Heart left ventricle (tissue), 16 donors: ENCODE results near the gene PANK1. TPM values are rescaled to one million over a fixed set of nuclear protein-coding genes. Genes with fewer than 3 reads are reported as not detected.
A peak's percentile ranks its signal among the peaks of the same experiment; 100 is the strongest.

Source experiments
- ATAC-seq, 4 donors: fragments of 200-7000 bp; cut with Tn5 transposase; one replicate each; pipeline ENCODE4 v1.9.1; 2020 to 2022; ENCODE audit warnings: moderate library complexity in 4 of 4, mild to moderate bottlenecking in 3 of 4, moderate number of reproducible peaks in 1 of 4
- DNase-seq, 5 donors: peaks; one replicate each; pipeline ENCODE4 v3.0.0-alpha.2; 2020
- H3K27ac ChIP-seq, 12 donors: fragments of 200-600 bp; sonication (generic) in 4 of 12; one replicate each; pipeline versions ENCODE4 v1.5.0 to v1.8.0; 2016 to 2022; ENCODE audit warnings: mild to moderate bottlenecking in 2 of 12
- H3K27me3 ChIP-seq, 9 donors: fragments of 200-600 bp; sonication (generic) in 2 of 9; one replicate each; pipeline versions ENCODE4 v1.5.1 to v1.8.0; 2016 to 2022; ENCODE audit warnings: mild to moderate bottlenecking in 3 of 9
- H3K36me3 ChIP-seq, 9 donors: fragments of 200-600 bp; sonication (generic) in 2 of 9; one replicate each; pipeline versions ENCODE4 v1.5.0 to v1.8.0; 2018 to 2022; ENCODE audit warnings: mild to moderate bottlenecking in 2 of 9
- H3K4me1 ChIP-seq, 12 donors: fragments of 200-600 bp; sonication (generic) in 4 of 12; one replicate each; pipeline versions ENCODE4 v1.5.0 to v1.8.0; 2016 to 2022; ENCODE audit warnings: mild to moderate bottlenecking in 3 of 12
- H3K4me3 ChIP-seq, 12 donors: fragments of 200-600 bp; sonication (generic) in 4 of 12; one replicate each; pipeline versions ENCODE4 v1.5.0 to v1.8.0; 2017 to 2022; ENCODE audit warnings: mild to moderate bottlenecking in 9 of 12, moderate library complexity in 4 of 12
- H3K9me3 ChIP-seq, 12 donors: fragments of 200-600 bp; sonication (generic) in 4 of 12; one replicate each; pipeline versions ENCODE4 v1.5.0 to v1.8.0; 2016 to 2022; ENCODE audit warnings: mild to moderate bottlenecking in 1 of 12
- CTCF ChIP-seq, 12 donors: fragments of 200-600 bp; sonication (generic) in 4 of 12; IDR thresholded peaks; one replicate each; pipeline versions ENCODE4 v1.5.0 to v1.8.0; 2018 to 2022; ENCODE audit warnings: antibody characterized with exemption in 12 of 12, mild to moderate bottlenecking in 5 of 12
- POLR2A ChIP-seq, 2 donors: fragments of 450-650 bp; IDR thresholded peaks; one replicate each; pipeline ENCODE4 v1.6.1; 2017; ENCODE audit warnings: antibody characterized with exemption in 2 of 2, mild to moderate bottlenecking in 2 of 2, moderate library complexity in 2 of 2
- WGBS, 4 donors: extraction: QIAGEN DNeasy Blood & Tissue Kit in 2 of 4; methylation state at CpG; one replicate each; pipeline versions ENCODE4 v1.1.5 to v1.1.7; 2013 to 2018; 5-methylcytosine and 5-hydroxymethylcytosine counted together
- intact Hi-C, 10 donors: fragments of 100-400 bp; cut with DNase I; formaldehyde crosslinking; loops; one replicate each; pipeline versions ENCODE4 v1.11.1 to v1.14.2; 2022
- polyA plus RNA-seq, 2 donors: library from polyadenylated mRNA; stranded (reverse); fragments of 200-250 nt; gene quantifications; one replicate each; pipeline ENCODE4 v1.2.3, GENCODE V29; 2013
- total RNA-seq, 9 donors: library from RNA; depleted of rRNA in 2 of 9; stranded (reverse); fragments of >200 nt in 2 of 9; fragmentation: NEBNext Ultra II Directional in 3 of 9; extraction: Animal tissue kit (Norgen Biotek cat#: 25700) in 3 of 9; gene quantifications; one replicate each; pipeline versions ENCODE4 v1.1.0 to v1.2.4, GENCODE V29; 2016 to 2023
- donor health status: ischemic (EF 13 %, LVEDD 7.1; RV severe dilation, severe dysfunction).
- donor health status: healthy with polysubstance abuse.
- donor health status: DM: no; HTN: yes; CAD: no.
- donor health status: DM: no; HTN: no; CAD: no.
- donor health status: ischemic (EF 25% LVEDD 6.9; RV normal size, moderate dysfunction).
- donor health status: ischemic (EF 25% LVEDD 5.7; RV mildly dilated, moderate dysfunction).
- donor health status: healthy.
- donor health status: DM: yes; HTN: yes; CAD: no.
- donor health status: ischemic (EF 35%, LVEDD 5.7; RV mildly dilated, moderate dysfunction).
- donor health status: nonischemic (EF 11% LVEDD 7.7; RV severe dilation, severe dysfunction).
- donor health status: DM: yes; HTN: yes; CAD: no.
- donor health status: PGD.
- donor health status: ischemic (EF 29% LVEDD 5.4; RV normal size, mild dysfunction).
- donor health status: nonischemic (EF 23%, LVEDD 6.1; RV moderate dilation, normal function).

PANK1 gene
- total and polyA plus RNA-seq, 11 donors: 3.6 to 24.7 (median 17.4) TPM

GRCh38 chr10:89645742-89646172, 715 bp upstream of the PANK1 start:
- WGBS, 4 donors: 14 to 20% (median 18%) methylated on average over 6 of the region's 6 CpGs
- intact Hi-C loops: loop anchor here in 8 of 10 donors (1.0 to 5.0 kb wide), 7 partner anchors 52 to 57 kb away; partner anchors contain the start of gene KIF20B (in 6 of the 8)
- peaks cover 0 to 29% (median 13%) of the 10 kb centered on the region in 12 donors for H3K4me1 ChIP-seq
- ATAC-seq (peak in 3 of 4 donors; percentile 5 to 17 (median 12)), DNase-seq (peak in 4 of 5 donors; percentile 19 to 48 (median 32))
- no peak for TF ChIP-seq POLR2A (IDR thresholded peaks at IDR 0.05)
- no peak for TF ChIP-seq CTCF (IDR thresholded peaks at IDR 0.05)
- H3K36me3 ChIP-seq: no peaks in the 10 kb centered on the region
- peak overlapping the region in 10 of 12 donors; percentile 74 to 95 (median 84) for H3K4me3 ChIP-seq
- H3K9me3 ChIP-seq: no peaks in the 10 kb centered on the region
- peak overlapping the region; percentile 87 to 99 (median 94) for H3K27ac ChIP-seq
- H3K27me3 ChIP-seq: no peaks in the 10 kb centered on the region

- H3K9me3 ChIP-seq: no peaks in the 10 kb centered on the region
- peaks cover 0 to 40% (median 16%) of the 10 kb centered on the region in 12 donors for H3K4me1 ChIP-seq
- H3K27ac ChIP-seq: peak overlapping the region; percentile 87 to 99 (median 94)
- 0% methylated on average over 22 to 35 of the region's 35 CpGs for WGBS, 4 donors
- DNase-seq (peak in 1 of 5 donors; percentile 45), ATAC-seq (peak in 2 of 4 donors; percentile 27 to 34)
- H3K4me3 ChIP-seq: peak overlapping the region; percentile 45 to 95 (median 82)
- intact Hi-C loops: loop anchor here in 5 of 10 donors (2.0 to 5.0 kb wide), 5 partner anchors 47 to 56 kb away; partner anchors contain the start of gene KIF20B (in 2 of the 5)
- TF ChIP-seq CTCF (IDR thresholded peaks at IDR 0.05) (peak in 1 of 12 donors; percentile 5), POLR2A (IDR thresholded peaks at IDR 0.05) (no peak)
- no peaks in the 10 kb centered on the region for H3K27me3 ChIP-seq
- no peaks in the 10 kb centered on the region for H3K36me3 ChIP-seq
Measured at GRCh38 chr10:89644691-89644966, 413 bp downstream of the PANK1 start.

GRCh38 chr10:89643812-89644690, 991 bp downstream of the PANK1 start:
- Histone ChIP-seq H3K27me3 (no peaks in the 10 kb centered on the region), H3K4me1 (peaks cover 0 to 42% (median 16%) of the 10 kb centered on the region in 12 donors), H3K9me3 (no peaks in the 10 kb centered on the region), H3K27ac (peak overlapping the region; percentile 87 to 99 (median 94)), H3K4me3 (peak overlapping the region; percentile 45 to 95 (median 82)), H3K36me3 (no peaks in the 10 kb centered on the region)
- peak; percentile 85 to 93 (median 88) for ATAC-seq
- TF ChIP-seq CTCF (IDR thresholded peaks at IDR 0.05) (peak in 1 of 12 donors; percentile 12), POLR2A (IDR thresholded peaks at IDR 0.05) (peak; percentile 98 to 99)
- DNase-seq: peak; percentile 72 to 90 (median 85)
- WGBS, 4 donors: 0 to 1% (median 1%) methylated on average over 24 to 49 of the region's 49 CpGs
- intact Hi-C loops: loop anchor here in 5 of 10 donors (2.0 to 5.0 kb wide), 5 partner anchors 47 to 57 kb away; partner anchors contain the start of gene KIF20B (in 2 of the 5)

GRCh38 chr10:89643431-89643811, 1.6 kb downstream of the PANK1 start:
- ATAC-seq: no peak
- WGBS, 4 donors: 1 to 7% (median 4%) methylated on average over 2 of the region's 2 CpGs

More at GRCh38 chr10:89643431-89643811, 1.6 kb downstream of the PANK1 start:
- H3K27ac ChIP-seq: peak overlapping the region in 8 of 12 donors; percentile 7 to 98 (median 31)
- no peaks in the 10 kb centered on the region for H3K36me3 ChIP-seq
- DNase-seq: no peak
- intact Hi-C loops: loop anchor here in 2 of 10 donors (5.0 kb wide), 2 partner anchors 46 to 51 kb away; no protein-coding TSS in a partner anchor
- H3K9me3 ChIP-seq: no peaks in the 10 kb centered on the region
- H3K27me3 ChIP-seq: no peaks in the 10 kb centered on the region
- no peak for TF ChIP-seq POLR2A (IDR thresholded peaks at IDR 0.05)
- TF ChIP-seq CTCF (IDR thresholded peaks at IDR 0.05): no peak
- peaks cover 0 to 42% (median 16%) of the 10 kb centered on the region in 12 donors for H3K4me1 ChIP-seq
- H3K4me3 ChIP-seq: peak overlapping the region in 11 of 12 donors; percentile 74 to 95 (median 83)
